NCI-H1436 treated with DMSO at 0.1 percent for 48 hours (cell line): ENCODE results near the gene CXCL16.
"Not testable (repeated sequence)": the region's sequence is repeated elsewhere in the genome, so short reads cannot be mapped to it uniquely, and the experiment has no call there.

Source experiments
- DNase-seq: peaks from one replicate; lab custom pipeline; 2025; lab: John Stamatoyannopoulos, UW

Gene CXCL16

DNA sequence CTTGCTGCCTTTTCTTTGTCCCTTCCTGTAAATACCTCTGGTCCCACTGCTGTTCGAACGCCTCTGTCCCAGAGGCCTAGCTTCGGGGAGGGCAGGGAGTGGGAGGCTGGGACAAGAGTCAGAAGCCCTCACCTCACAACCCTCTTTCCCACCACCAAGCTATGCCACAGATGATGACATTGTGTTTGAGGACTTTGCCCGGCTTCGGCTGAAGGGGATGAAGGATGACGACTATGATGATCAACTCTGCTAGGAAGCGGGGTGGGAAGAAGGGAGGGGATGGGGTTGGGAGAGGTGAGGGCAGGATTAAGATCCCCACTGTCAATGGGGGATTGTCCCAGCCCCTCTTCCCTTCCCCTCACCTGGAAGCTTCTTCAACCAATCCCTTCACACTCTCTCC lies 18.9 kb downstream of the CXCL16 start:
- no peak for DNase-seq

DNA sequence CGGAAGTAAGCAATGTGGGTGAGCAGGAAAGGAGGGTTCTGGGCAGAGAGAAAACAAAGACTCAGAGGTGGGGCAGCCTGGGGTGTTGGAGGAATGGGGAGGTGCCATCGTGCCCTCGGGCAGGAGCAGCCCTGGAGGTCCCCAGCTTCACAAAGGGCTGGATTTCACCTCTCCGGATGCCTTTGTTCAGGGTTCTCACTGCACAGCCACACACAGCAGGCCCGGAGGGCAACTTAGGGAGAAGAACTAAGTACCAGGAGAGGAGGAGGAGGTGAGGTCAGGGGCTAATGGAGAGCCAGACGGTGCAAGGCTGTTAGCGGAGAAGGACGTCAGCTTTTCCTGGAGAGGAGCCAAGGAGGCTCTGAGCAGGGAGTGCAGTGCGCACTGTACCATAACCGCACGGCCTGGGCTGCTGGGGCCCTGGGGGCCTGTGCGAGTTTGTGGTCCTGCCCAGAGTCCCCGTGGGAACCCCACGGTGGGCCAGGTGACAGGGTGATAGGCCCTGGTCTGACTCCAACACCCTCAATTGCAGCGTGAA lies 20.0 kb downstream of the CXCL16 start:
- no peak for DNase-seq

DNA sequence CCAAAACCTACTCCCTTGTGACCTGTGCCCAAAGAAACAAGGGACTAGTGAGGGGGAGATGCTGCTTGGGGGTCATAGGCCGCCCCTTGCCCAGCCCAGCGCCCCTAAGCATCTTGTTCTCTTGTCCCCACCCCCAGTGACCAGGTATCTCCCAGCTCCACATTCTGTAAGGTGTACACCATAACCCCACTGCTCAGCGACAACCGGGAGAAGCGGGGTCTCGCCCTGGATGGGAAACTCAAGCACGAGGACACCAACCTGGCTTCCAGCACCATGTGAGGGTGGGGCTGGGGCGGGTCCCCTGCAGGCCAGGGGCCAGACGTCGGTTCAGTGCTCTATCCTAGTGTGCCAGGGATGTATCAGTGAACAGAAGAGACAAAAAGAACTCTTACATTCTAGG lies 20.6 kb downstream of the CXCL16 start:
- DNase-seq: no peak

DNA sequence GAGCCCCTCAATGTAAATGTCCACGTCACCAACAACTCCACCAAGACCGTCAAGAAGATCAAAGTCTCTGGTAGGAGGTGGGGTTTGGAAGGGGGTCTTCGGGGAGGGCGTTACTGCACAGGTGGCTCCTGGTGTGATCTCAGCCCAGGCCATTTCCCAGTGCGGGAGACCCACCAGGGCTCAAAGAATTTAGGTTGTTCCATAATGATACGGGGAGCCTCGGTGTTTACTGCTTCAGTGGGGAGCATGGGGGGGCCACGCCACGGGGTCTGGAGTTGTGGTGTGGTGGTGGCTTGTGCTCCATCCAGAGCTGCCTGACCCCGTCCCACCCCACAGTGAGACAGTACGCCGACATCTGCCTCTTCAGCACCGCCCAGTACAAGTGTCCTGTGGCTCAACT lies 21.5 kb downstream of the CXCL16 start:
- no peak for DNase-seq

DNA sequence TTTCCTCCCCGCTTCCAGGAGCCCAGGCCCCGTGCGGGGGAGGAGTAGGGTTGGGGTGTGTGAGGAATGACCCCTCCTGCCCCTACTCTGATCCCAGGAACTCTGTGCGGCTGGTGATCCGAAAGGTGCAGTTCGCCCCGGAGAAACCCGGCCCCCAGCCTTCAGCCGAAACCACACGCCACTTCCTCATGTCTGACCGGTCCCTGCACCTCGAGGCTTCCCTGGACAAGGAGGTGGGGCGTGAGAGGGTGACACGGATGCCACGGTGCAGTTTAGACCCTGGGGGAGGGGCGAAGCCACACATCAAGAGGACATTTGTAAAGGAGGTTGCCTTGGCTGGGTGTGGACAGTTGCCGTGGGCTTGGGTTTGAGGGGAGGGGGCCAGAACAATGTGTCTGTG lies 21.9 kb downstream of the CXCL16 start:
- DNase-seq: no peak

DNA sequence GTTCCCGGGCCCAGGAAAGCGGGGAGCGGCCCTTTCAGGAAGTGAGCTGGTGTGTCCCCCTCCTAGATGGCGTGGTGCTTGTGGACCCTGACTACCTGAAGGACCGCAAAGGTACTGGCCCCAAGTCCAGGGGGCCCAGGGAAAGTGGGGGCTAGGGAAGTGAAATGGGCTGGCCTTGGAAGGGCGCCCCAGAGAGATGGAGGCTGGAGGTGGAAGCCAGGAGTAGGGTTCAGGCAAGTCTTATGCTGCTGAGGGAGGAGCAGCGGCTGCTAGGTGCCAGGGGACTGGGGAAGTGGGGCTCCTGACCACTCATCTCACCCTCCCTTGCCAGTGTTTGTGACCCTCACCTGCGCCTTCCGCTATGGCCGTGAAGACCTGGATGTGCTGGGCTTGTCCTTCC lies 23.6 kb downstream of the CXCL16 start:
- DNase-seq: no peak

DNA sequence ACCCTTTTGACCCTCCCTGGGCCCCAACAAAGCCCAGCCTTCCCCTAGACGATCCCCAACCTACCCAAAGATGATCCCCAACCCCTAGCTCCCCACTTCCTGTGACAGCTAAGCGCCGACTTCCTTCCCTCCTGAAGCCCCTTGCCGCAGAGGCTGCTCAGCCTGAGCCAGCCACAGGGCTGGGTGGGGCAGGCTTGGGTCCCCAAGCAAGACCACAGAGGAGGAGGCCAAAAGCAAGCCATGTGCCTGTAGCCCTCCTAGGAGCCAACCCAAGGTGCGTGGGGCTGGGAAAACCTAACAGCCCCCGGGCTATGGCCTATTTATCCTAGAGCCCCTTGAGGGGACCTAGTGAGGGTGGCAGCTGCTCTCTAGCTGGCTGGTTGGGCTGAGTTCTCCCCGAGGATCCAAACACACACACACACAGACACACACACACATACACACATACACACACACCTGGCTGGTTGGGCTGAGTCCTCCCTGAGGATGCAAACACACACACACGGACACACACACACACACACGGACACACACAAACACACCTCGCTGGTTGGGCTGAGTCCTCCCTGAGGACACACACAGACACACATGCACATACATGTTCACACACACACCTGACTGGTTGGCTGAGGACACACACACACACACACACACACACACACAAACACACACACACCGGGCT lies 24.5 kb downstream of the CXCL16 start:
- DNase-seq: no peak

DNA sequence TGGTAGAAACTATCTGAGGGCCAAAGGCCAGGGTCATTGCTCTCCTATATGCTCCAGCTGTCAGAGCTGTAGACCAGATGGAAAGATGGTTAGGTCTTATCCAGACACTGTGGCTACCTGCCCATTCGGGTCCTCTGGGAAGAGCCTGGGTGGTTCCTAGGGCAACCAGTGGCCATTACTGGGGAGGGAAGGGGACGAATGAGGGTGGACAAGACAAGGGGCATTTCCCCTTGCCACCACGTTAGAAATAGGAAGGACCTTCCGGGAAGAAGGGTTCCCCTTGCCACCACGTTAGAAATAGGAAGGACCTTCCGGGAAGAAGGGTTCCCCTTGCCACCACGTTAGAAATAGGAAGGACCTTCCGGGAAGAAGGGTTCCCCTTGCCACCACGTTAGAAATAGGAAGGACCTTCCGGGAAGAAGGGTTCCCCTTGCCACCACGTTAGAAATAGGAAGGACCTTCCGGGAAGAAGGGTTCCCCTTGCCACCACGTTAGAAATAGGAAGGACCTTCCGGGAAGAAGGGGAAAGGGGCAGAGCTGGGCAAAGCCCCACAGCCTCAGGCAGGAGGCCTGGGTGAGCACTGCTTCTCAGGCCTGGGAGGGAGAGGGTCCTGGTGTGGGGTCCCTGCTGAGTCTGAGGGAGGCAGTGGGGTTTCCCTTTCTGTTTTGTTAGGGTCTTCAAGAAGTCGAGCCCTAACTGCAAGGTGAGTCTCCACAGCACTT lies 25.2 kb downstream of the CXCL16 start:
- DNase-seq: not testable (repeated sequence)

DNA sequence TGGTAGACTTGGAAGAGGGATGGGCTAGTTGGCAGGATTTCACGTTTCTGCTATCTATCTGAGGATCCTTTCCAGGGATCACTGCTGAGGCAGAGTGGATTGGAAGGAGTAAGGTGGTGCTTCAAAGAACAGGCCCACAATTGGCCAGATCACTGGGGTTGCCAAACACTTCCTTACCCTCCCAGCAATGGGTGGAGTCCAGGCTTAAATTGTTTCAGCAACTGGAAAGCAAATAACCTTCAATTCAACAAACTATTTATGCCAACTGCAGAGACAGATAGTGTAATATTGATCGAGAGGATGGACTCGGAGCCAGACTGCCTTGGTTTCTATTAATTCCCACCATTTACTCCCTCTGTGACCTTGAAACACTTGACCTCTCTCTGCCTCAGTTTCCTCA lies 27.2 kb downstream of the CXCL16 start:
- no peak for DNase-seq

DNA sequence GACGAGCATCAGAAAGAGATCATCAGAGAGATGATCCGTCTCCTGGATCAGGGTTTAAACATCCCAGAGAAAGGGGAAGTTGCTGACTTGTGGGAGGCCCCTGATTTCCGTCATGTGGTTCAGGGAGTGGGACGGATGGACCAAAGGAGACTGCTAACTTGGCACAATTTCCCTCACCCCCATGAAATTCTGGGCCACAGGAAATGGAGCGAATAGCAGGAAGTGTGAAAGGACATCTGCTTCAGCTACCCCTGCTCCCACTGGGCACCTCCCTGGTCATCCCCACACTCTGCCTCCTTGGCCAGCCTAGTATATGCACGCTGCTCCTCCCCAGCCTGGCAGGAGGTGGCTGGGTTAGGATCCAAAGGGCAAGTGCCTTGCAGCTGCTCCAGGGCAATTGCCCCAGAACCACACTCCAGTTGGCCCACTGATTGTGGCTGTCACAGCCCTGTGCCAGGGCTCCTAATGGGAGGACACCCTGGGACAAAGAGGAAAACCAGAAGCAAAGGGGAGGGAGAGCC lies 28.0 kb downstream of the CXCL16 start:
- no peak for DNase-seq

DNA sequence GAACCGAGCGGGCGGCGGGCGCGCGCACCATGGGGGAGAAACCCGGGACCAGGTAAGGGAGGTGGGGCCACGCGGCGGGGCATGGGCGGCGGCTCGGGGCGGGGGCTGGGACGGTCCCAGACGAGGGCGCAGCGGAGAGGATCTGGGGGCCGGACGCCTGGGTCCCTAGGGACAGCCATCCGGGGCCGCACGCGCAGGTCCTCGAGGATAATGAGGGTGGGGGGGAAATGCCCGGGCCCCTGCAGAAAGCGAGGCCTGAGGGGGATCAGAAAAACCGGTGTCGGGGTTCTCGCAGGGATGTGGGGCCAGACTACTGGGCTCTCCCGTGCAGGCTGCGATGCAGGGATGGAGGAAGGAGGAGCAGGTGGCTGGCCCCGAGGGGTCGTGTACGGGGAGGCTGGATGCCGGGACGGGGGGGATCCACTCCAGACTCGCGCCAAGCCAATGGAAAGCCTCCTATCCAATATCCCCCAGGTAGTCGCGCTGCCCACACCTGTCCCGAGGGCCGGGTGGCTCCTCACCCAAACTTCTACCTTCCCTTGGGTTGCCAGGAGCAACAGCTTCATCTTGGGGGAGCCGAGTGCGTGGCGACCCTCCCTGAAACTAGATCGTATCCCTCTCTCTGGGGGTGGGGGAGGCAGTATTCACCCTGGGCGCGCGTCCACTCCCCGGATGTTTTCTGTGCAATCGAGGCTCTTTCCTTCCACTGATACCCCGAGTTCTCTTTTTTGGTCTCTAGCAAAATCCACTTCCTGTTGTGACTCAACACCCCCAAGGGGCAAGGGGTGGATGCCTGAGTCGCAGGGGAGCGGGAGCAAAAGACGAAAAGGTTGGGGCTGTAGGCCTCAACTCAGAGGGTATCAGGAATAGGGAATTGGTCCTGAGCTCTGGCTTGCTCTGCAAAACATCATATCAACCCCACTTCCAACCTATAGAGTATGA lies 28.8 kb downstream of the CXCL16 start:
- DNase-seq: no peak

DNA sequence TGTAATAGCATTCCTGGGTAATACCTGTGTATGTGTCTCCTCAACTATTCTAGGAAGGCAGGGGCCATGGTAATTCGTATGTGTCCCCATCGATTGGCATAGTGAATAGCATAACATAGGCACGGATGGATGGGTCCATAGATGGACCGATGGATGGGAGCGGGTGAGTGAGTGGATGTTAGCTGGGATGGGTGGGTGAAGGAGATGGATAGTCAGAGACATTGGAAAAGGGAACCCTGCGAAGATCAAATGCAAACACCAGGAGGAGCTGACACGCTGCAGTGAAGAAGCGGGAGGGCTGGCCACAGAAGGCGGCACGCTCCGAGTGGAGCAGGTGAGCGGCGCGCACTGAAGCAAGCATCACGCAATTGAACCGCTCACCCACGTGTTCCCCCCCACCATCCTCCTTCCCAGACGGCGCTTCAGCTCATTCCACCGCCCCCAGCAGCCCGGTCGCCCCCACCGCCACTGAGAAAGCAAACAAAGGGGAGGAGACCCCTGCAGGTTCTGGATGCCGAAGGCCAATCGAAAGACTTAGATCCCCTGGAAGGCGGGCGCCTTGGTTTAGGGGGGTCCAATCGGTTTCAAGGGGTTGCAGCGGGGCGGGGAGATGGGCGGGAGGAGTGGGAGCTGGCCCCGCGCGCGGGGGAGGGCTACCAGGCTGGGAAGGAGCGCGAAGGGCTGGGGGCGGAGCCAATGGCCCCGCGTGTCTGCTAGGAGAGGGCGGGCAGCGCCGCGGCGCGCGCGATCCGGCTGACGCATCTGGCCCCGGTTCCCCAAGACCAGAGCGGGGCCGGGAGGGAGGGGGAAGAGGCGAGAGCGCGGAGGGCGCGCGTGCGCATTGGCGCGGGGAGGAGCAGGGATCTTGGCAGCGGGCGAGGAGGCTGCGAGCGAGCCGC lies 29.7 kb downstream of the CXCL16 start, which contains the start of gene ARRB2:
ARRB2 (plus strand) TSS at position 839 of the 899 bp plus-strand sequence. CDS start 90 bp downstream, outside the sequence.
- DNase-seq: peak; percentile 84

DNA sequence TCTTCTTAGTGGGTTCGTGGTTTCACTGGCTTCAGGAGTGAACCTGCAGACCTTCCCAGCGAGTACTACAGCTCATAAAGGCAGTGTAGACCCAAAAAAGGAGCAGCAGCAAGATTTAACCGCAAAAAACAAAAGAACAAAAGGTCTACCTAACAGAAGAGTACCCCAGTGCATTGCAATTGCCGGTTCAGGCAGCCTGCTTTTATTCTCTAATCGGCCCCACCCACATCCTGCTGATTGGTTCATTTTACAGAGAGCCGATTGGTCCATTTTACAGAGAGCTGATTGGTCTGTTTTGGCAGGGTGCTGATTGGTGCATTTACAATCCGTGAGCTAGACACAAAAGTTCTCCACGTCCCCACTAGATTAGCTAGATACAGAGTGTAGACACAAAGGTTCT lies 31.3 kb downstream of the CXCL16 start:
- peak; percentile 21 for DNase-seq

DNA sequence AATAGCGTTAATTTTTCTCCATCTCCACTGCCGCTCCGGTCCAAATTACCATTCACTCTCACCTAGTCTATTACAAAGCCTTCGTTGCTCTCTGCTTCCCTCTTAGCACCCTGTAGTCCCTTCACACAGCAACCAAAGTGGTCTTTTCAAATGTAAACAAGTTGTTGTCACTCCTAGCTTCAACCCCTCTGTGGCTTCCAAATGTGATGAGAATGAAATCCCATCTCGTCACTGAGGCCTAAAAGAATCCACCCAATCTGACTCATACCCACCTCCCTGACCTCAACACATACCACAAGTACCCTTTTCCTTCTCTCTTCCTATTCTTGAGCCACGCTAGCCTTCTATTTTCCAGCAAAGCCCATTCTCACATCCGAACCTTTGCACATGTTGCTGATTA lies 33.6 kb downstream of the CXCL16 start:
- DNase-seq: no peak

DNA sequence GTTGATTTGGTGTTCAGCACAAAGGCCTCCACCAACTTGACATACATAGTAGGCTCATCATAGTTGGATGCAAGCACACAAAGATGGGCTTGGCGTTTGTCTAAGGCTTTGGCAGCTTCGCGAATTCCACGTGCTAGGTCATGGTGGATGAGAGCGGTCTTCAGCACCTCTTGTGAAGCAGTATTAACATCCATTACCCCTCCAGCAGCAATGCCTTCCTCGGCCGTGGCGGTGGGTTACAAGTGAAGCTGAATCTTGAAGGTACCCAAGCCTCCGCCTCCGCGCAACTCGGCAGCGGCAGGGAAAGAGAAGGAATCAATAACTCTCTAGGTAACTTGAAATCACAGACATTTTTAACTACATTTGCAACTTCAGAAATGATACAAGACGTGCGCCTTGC lies 34.7 kb downstream of the CXCL16 start:
- no peak for DNase-seq

DNA sequence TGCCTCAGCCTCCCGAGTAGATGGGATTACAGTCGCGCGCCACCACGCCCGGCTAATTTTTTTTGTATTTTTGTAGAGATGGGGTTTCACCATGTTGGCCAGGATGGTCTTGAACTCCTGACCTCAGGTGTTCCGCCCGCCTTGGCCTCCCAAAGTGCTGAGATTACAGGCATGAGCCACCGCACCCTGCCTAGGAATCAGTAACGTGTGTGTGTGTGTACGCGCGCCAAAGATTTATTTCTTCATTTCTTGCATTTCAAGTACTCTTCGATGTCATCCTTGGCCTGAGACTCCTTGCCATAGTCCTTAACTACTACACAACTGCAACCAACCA lies 35.2 kb downstream of the CXCL16 start:
- not testable (repeated sequence) for DNase-seq

DNA sequence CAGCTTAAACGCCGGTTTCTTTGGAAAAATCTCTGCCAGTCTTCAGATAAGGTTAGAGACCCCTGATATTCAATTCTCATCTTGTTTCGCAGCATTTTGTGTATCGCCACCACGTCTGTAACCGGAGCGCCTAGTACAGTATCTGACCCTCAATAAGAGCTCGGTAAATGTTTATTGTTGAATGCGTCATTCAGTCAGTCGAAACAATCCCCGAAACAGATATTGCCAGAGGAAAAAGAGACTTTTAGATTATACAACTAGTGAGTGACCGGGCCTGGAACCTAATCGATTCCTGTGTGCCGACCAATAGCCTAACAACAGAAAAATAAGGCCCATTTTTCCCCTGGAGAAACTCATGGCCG lies 36.4 kb downstream of the CXCL16 start:
- DNase-seq: no peak

DNA sequence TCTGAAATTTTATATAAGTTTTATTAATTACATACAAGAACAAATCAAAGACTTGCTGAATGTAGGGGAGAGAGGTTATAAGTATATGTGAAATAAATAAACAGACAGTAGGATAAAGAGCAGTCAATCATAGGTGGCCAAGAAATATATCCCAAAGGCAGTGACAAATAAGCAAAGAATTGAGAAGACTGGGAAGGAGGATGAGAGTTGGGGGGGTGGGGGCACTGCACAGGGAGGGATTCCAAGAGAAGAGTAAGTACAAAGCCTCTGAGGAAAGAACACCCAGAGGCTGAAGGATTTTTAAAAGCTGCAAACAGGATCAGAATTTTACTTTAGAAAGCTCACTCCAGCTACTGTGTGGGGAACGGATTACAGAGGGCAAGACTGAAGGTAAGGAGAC lies 38.6 kb downstream of the CXCL16 start:
- no peak for DNase-seq

DNA sequence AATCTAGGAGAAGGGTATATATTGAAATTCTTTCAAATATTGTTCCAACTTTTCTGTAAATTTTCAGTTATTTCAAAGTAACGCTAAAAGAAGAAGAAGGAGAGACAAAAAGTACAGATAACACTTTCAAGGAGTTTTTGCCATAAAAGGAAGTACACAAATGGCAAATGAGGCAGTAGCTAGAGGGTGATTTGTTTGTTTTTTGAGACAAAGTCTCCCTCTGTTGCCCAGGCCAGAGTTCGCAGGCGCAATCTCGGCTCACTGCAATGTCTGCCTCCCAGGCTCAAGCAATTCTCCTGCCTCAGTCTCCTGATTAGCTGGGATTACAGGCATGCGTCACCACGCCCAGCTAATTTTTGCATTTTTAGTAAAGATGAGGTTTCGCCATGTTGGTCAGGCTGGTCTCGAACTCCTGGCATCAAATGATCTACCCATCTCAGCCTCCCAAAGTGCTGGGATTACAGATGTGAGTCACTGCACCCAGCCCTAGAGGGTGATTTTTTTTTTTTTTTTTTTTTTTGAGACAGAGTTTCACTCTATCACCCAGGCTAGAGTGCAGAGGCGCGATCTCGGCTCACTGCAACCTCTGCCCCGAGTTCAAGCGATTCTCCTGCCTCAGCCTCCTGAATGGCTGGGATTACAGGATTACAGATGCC lies 40.2 kb downstream of the CXCL16 start:
- not testable (repeated sequence) for DNase-seq

DNA sequence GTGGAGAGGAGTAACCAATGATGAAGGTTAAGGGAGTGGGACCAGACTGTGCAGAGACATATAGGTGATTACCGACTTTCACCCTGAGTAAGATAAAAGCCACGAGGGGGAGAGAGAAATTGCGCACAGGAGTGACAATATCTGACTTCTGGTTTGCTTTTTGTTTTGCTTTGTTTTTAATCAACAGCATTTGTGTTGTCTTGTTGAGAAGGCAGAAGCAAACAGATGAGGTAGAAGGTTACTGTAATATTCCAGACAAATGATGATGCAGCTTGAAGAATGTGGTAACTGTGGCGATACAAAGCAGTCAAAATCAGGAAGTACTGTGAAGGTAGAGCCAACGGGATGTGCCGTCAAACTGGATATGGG lies 43.3 kb downstream of the CXCL16 start:
- DNase-seq: no peak

DNA sequence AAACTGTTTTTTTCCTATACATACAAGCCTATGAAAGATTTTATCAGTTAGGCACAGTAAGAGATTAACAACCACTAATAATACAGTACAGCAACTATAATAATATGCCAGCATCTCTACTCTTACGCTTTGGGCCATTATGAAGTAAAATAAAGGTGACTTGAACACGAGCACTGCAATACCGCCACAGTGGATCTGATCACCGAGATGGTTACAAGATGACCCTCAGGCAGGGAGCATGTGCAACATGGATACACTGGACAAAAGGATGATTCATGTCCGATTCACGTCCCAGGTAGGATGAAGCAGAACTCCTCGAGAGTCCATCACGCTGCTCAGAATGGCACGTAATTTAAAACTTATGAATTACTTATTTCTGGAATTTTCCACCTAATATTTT lies 46.3 kb downstream of the CXCL16 start:
- DNase-seq: no peak
